GM06990 (cell line): ENCODE data around the gene SLITRK1.

ENCODE experiments used
- DNase-seq: peaks from one replicate; pipeline ENCODE4 v3.0.0-alpha.2; 2011; ENCODE audit not compliant: insufficient read length; ENCODE audit errors: extremely low read depth
- H3K27me3 ChIP-seq: replicated peaks from 2 replicates; pipeline ENCODE4 v1.6.0; 2011; ENCODE audit warnings: low read length; ENCODE audit not compliant: control insufficient read depth, insufficient read depth
- H3K36me3 ChIP-seq: 2 replicates; pipeline ENCODE4 v1.5.1; 2011; ENCODE audit warnings: low read length; ENCODE audit not compliant: control insufficient read depth, insufficient read depth
- H3K4me3 ChIP-seq: replicated peaks from 2 replicates; pipeline ENCODE4 v1.5.1; 2011; ENCODE audit warnings: low read depth, mild to moderate bottlenecking, control low read depth, low read length
- CTCF ChIP-seq: IDR thresholded peaks from 2 replicates; pipeline ENCODE4 v1.5.1; 2011; ENCODE audit warnings: low read length, control low read depth, mild to moderate bottlenecking, inconsistent platforms; ENCODE audit not compliant: insufficient read depth, poor library complexity, severe bottlenecking

The SLITRK1 gene

GRCh38 chr13:83883061-83883523 lies 818 bp upstream of the SLITRK1 start:
- Histone ChIP-seq H3K27me3 (no peaks in the 10 kb centered on the region), H3K4me3 (no peak overlapping the region), H3K36me3 (no peaks in the 10 kb centered on the region)
- no peak for DNase-seq
- TF ChIP-seq CTCF, result no peak

GRCh38 chr13:83882606-83882959 lies 309 bp upstream of the SLITRK1 start:
- no peaks in the 10 kb centered on the region for H3K27me3 ChIP-seq
- DNase-seq, result no peak
- no peak for TF ChIP-seq CTCF
- H3K4me3 ChIP-seq, result no peak overlapping the region
- no peaks in the 10 kb centered on the region for H3K36me3 ChIP-seq

- no peak overlapping the region for H3K4me3 ChIP-seq
- no peak for DNase-seq
- TF ChIP-seq CTCF, result no peak
These were observed 1.1 kb downstream of the SLITRK1 start for GRCh38 chr13:83881140-83881684.

GRCh38 chr13:83880275-83881139 lies 1.8 kb downstream of the SLITRK1 start:
- H3K4me3 ChIP-seq, result no peak overlapping the region
- no peaks in the 10 kb centered on the region for H3K36me3 ChIP-seq
- H3K27me3 ChIP-seq, result no peaks in the 10 kb centered on the region
- no peak for DNase-seq
- no peak for TF ChIP-seq CTCF

More at GRCh38 chr13:83881140-83881684, 1.1 kb downstream of the SLITRK1 start:
- H3K36me3 ChIP-seq, result no peaks in the 10 kb centered on the region
- H3K27me3 ChIP-seq, result no peaks in the 10 kb centered on the region

- H3K27me3 ChIP-seq, result no peaks in the 10 kb centered on the region
- no peak for DNase-seq
These were observed 2.7 kb downstream of the SLITRK1 start for GRCh38 chr13:83879431-83880171.

More at GRCh38 chr13:83879431-83880171, 2.7 kb downstream of the SLITRK1 start:
- Histone ChIP-seq H3K4me3 (no peak overlapping the region), H3K36me3 (no peaks in the 10 kb centered on the region)
- no peak for TF ChIP-seq CTCF
